H4 (cell line): Measurements from ENCODE around the gene RNF220. TPM values are rescaled to one million over a fixed set of nuclear protein-coding genes. Genes with fewer than 3 reads are reported as not detected.

Source experiments
- DNase-seq: peaks from one replicate; pipeline ENCODE4 v3.0.0-alpha.2; 2015; ENCODE audit warnings: low spot score
- total RNA-seq: library from RNA; depleted of rRNA; stranded (reverse); fragments of >200 nt; shearing (Covaris generic); gene quantifications from 2 replicates; pipeline ENCODE4 v1.2.3, GENCODE V29; 2014

RNF220 gene
- total RNA-seq, 1 experiment from 2014 or later: 65.1 TPM

DNA sequence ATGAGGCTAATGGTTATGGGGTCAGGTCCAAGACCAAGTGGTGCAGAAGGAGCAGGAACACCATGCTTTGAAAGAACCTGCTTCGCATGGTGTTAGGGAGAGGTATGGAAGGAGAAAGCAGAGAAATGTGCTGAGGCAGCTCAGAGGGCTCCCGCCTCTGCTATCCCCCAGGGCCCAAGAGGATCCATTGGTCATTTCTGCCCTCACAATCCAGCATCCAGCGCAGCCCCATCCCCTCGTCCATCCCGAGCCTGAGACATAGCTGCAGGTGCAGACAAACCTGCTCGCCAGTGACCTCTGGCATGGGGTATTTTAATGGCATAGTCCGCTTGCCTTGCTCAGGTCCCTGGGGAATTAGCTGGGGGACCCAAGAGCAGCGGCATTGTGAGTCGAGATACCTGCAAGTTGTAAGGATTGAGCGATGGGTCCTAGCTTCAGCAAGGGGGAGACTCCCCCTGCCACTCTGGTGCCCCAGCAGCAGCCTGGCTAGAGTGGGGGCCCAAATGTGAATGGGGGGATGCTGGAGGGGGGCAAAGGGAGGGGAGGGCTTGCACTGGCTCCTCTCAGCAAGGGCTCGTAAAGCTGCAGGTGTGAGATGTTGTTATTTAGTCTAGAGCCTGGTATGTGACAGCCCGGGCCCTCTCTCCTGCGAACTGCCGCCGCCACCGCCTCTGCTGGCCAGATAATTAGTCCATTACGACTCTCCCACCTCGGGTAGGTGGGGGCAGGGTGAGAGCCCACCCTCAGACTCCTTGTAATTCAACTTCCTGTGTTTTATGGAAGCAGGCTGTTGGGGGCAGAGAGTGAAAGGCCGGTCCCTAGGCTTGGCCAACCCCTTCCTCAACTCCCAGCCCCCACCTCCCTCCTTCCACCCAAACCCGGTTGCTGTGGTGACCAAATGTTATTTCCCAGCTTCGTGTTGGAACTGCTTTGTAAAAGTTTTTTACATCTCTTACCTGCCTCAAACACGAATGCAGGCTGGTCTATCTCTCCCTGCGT, 118.8 kb downstream of the RNF220 start:
- DNase-seq: no peak

- DNase-seq: no peak
Measured at GRCh38 chr1:44524655-44525500, 119.8 kb downstream of the RNF220 start.

DNA sequence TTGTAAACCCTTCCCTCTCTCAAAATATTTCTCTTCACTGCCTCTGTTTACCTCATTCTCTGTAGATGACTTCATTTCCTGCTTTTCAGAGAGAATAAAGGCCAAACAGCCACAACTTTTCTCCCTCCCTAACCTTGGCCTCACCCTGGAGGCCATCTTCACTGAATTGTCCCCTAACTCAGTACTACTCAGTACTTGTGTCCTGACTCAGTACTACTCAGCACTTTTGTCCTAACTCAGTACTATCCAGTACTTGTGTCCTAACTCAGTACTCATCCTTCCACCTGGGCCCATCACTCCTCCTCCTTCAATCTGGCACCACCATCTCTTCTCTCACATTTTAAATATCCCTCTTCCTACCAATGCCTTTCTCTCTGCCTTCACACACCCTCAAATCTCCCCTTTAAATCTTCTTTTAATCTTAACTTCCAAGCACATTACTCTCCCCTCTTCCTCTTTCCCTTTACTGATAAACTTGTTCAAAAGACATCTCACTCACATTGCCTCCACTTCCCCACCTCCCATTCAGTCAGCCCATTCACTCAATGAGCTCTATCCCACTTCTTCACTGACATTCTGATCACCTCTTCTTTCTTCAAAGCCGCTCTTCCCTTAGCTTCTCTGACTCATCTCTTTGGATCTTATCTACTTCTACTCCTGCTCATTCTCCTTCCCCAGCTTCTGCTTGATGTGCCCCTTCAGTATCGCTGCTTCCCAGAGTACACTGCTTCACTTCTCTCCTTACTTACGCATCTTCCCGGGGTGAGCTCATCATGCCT, 121.4 kb downstream of the RNF220 start:
- DNase-seq: no peak

DNA sequence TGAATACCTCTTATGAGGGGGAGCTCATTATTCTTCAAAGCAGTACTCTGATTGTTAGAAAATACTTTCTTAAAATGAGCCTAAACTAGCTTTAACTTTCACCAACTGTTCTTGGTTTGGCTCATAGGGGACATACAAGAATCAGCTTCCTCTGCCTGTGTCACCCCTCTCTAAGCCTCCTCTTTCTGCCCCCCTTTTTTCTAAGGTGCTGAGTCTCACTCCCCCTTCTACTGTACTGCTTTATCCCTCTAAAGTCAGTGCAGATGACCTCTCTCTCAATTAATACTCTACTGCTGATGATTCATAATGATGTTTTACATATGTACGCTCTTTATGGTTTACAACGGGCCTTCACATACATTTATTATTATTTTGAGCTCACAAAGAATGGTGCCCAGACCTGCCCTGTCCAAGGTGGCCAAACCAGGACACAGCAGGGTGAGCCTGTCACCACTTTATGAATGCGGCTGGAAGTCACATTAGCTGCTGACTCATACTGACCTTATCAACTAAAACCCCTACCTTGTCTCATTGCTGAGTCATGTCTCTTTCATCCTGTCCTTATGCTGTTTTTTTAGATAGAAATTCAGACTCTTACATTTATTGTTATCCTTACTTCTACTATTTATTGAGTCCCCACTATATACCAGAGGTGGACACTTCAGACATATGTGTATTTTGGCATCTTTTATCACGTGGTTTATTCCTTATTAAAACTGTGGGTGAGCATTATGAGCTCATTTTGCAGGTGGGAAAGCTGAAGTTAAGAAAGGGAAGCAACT, 126.9 kb downstream of the RNF220 start:
- DNase-seq: peak; percentile 78

- no peak for DNase-seq
Measured at GRCh38 chr1:44532567-44532944, 127.5 kb downstream of the RNF220 start.

DNA sequence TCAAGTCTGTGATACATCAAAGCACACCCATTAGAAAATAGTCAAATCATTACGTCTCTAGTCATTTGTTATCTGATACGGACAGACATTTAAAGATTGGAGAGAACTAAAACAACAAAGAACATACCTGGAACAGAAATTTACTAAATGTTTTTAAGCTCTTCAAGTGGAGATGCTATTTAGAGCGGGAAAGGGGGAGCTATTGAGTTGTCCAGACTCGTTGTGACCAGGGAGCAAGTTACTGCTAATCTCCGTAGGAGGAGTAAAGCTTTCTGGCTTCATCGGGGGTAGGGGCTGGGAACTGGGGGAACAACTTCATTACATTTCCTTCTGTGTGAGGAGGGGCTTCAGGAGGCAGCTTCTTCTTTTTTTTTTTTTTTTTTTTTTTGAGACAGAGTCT, 129.7 kb downstream of the RNF220 start:
- no peak for DNase-seq

DNA sequence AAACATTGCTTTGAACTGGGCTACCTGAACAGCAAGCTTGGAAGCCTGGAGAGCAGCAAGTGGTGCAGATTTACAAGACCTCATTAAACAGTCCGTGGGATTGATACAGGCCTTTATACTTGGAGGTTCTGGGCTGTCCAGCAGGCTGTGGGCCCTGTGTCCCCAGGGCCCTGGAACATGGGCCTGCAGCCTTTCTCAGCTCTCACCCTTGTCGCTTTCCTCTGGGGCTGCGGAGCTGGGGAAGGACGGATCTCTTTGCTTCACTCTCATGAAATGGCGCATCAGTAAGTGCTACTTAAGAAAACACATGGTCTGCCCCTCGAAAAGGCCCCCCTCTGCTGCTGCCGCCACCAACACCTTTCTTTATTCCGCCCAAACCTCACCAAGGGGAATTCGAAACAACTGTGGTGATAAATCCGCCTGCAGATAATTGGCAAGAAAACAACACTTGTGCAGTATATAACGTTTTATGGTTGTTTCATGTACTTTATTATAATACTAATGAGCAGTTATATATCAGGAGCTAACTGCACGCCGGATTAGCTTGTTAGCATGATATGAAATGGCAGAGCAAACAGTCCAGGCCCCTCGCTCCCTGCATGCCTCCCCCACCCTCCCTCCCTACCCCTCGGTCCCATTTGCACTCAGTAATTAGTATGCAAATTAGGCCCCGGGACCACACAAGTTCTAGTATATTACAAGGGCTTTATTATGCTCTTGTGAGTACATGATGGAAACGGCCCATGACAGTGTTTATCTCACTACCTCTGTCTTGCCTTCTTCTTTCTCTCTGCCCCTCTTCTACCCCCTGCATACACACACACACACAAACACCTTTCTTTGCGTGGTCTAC, 131.5 kb downstream of the RNF220 start:
- DNase-seq: no peak

GRCh38 chr1:44537538-44537937, 132.5 kb downstream of the RNF220 start:
- DNase-seq: no peak

DNA sequence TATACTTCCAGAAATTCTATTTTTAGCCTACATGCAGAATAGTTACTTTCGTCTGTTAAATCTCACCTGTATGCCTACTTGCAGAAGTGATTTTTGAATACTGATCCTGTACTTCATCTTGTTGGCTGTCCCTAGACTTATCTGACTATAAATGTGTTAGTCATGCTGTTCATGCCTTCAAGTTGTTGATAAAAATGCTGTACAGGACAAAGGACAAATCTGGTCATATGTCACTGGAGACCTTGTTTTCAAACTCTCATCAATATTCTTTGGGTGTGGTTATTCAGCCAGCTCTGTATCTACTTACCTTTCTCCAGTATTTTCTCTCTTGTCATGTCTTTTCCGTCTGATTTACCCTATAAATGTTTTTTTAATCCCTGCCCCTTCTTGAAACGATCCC, 132.9 kb downstream of the RNF220 start:
- DNase-seq: no peak

- no peak for DNase-seq
Measured at GRCh38 chr1:44539991-44540730, 135.1 kb downstream of the RNF220 start.

DNA sequence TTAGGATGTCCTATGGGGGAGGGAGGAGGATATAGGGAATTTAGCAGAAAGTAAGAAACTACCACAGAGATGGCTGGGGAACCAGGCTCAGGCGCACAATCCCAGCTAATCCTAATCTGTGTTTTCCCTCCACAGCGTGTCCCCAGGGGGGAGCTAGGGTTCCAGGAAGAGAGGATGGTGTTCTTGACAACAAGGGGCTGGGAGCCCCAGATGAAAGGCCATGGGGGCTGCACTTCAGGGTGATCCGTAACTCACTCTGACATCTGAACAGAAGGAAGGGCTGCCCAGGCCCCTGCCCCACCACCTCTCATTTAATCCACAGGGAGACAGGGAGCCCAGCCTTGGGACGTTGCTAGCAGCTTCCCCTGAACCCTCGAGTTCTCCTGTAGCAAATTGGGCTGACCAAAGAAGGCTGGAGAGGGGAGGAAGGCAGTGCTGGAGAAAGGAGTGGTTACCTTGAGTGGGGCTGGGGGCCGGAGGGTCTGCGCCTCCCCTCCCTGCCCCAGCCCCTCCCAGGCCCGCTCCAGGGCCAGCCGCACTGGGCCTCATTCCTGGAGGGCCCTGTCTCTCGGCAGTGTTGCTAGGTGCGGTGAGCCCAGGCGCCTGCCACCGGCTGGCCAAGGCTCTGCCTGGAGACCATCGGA, 137.5 kb downstream of the RNF220 start:
- no peak for DNase-seq

DNA sequence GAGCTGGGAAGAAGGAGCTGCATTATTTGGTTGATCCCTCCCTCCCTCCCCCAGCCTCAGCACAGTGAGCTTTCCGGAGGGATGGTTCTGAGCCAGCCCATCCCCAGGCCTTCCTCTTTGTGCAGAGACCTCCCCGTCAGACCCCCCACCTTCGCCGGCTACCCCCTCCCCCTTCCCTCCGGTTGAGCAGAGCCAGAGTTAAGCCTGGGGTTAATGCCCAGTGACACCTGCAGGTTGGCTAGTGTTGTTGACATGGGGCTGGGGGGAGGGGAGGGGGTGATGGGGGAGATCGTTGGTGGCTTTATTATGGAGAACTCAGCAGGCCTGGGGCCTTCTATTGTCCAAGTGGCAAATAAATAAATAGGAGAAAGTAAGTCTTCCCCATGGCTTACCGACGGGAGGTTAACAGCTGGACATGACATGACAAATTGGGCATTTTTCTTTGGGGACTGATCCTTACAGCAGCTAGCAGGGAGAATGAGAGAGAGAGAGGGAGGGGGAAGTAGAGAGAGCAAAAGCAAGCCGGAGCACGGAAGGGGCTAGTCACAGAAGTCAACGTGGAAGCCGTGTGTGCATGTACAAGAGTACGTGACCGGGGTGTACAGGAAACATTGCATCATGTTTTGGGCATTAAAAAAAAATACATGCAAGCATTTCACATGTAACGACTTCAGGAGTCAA, 138.1 kb downstream of the RNF220 start:
- DNase-seq: no peak

DNA sequence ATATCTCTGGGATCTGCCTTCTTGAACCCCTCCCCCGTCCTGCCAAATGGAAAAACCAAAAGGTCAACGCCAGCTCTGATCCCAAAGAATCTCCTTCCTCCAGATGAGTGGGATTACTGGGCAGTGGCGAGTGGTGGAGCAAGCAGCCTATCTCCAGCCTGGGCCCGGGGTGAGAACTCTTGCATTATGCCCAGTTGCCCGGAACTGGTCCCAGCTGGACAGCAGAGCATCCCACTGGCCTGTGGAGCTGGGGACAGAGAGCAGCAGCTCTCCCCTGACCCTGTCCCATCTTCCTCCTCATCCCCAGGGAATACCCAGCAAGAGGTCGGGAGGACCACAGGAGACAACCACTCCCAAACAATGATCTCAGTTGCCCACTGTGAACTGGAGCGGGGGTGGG, 138.7 kb downstream of the RNF220 start:
- DNase-seq: no peak

DNA sequence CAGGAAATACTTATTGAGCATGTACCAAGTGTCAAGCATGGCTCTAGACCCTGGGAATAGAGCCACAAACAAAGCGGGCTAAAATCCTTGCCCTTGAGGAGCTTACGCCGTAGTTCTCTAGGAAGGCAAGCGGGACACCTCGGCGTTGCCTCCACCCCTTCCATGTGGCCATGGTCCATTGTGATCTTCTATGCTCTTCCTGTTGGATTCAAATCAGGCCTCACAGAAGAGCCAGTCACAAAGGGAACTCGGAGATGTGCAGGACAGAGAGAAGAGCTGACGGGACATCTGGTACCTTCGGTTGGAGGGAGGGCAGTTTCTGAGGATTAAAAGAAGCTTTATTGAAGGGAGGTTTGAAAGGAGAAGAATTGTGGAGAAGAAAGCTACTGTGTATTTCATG, 139.9 kb downstream of the RNF220 start:
- no peak for DNase-seq

GRCh38 chr1:44545961-44546360, 140.9 kb downstream of the RNF220 start:
- DNase-seq: no peak

- no peak for DNase-seq
Measured at GRCh38 chr1:44546403-44547053, 141.5 kb downstream of the RNF220 start.

DNA sequence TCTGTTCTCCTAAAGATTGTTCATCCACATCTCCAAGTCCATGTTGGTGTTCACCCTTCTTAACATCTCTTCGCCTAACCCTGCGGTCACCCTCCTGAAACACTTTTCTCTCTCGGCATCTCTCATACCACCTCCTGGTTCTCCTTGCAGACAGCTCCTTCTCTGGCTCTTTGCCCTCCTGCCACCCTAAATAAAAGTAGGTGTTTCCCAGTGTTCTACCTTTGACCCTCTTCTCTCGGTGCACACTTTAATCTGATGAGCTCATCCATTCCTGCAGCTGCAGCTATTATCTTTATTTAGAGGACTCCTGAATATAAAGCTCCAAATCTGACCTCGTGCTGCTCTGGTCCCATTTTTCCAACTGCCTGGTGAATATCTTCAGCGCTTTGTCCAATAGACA, 142.3 kb downstream of the RNF220 start:
- no peak for DNase-seq

- DNase-seq: no peak
Measured at GRCh38 chr1:44547837-44548236, 142.8 kb downstream of the RNF220 start.
